DMS153 (cell line): ENCODE data around the gene LITAFD.
"Not testable (repeated sequence)": the region's sequence is repeated elsewhere in the genome, so short reads cannot be mapped to it uniquely, and the experiment has no call there.

Experiments used
- DNase-seq: peaks from one replicate; lab custom pipeline; 2025; lab: John Stamatoyannopoulos, UW

Gene LITAFD

DNA sequence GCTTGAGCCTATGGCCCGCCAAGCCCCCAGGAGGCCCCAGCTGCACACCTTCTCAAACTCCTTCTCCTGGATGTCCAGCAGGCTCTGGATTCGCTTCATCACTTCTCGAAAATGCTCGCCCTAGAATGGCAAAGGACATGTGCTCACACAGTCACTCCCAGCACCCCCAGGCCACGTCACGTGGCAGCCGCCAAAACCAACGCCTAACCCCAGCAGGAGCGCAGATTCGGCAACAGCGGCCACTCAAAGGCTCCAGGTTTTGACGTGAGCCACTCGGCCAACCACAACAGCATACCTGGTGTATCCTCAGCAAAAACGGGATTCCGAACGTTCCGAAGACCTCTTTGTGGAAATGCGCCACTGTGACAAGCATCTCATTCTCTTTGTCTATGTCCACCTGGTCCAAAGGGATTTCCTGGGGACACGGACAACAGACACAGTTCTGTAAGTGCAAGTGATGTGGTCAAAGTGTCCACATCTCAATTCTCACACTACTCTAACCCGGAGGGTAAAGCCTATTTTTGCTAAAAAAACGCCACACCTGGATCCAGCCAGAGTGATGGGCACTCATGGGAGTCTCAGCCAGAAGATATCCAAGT is 12.7 kb downstream of the LITAFD start:
- no peak for DNase-seq

DNA sequence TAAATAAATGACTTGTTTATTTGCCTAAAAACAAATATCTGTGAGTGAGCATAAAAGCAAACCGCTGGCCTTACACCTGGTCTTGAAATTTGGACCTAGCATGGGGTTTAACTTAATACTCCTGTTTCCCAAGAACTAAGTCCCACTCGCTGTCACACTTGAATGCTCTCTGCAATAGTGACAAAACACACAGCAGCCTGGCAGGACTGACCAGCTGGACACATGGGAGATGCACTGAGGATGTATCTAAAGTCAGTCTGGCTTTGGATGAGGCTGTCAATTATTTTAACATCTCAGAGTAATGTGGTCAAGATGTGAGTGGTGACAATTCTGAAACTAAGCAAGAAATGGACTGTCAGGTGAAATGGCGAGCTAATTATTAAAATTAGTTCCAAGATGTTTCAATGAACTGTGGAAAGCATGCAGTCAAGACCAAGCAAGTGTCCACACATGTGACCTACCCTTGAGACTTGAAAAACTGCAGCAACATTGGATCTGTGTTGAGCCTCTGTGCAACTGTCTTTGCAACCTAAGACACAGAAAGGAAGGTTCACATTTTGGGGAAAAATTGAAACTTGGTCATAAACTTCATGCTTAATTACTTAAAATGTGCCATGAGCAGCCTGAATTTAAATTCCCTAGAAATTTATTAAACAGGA is 16.6 kb downstream of the LITAFD start:
- DNase-seq = no peak

DNA sequence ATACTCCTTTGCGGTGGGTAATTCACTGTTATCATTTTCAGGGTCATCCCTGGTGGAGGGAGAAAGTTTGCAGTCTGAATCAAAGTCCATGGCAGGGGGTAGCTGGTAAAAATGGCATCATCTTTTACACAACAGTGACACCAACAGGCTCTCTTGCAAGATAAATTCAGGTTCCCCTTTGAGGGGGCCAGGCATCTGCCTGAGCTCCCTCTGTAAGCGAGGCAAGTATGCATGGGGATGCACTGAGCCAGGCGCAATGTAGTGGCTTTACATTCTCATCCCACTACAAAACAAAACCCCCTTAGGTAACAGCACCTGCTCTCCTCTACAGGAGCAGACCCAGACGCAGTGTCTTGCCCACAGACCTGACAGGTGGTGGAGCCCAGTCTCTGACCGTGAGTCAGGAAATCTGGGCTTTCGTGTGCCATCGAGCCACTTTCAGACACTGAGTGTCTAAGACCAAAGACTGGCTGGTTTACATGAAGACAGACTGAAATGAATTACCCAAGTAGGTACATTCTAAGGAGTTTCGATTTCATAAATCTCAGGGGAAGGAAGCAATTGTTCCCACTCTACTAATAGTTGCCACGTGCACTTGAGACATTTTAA is 17.7 kb downstream of the LITAFD start:
- DNase-seq = no peak

DNA sequence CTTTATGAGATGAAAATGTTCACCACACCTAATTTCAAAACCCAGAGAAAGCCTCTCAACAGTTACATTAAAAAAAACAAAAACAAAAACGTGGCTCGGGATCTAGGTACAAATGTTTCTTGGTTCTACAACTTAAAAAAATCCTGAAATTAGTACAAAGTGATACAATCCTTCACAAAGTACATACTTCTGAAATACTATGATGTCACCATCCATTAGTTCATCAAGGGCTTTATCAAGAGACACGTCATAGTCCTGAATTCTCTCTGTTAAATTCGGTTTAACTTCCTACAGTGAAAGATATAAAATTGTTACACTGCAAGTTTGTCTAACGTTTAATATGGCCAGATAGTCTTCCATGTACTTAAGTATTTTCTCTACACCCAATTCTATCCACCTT is 18.2 kb downstream of the LITAFD start:
- no peak for DNase-seq

DNA sequence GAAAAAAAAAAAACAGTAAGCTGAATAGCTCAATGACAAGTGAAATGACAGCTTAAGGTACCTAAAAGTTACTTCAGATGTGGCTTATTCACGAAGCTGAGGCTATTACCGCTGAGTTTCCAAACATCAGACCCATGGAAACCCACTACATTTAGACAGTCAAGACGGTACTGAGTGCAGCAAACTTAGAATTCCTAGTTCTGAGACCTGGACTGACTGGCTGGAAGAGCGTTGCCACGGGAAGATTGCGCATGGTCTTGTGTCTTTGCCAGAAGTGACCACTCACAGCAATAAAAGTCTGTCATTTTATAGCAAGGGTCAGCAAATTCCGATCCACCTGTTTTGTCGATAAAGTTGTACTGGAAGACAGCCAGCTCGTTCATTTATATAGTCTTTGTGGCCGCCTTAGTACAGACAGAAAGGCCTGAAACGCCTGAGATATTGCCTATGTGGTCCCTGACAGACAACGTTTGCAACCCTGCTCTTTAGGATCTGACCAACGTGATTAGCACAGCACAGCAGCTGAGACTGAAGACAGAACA is 19.2 kb downstream of the LITAFD start:
- DNase-seq = no peak

DNA sequence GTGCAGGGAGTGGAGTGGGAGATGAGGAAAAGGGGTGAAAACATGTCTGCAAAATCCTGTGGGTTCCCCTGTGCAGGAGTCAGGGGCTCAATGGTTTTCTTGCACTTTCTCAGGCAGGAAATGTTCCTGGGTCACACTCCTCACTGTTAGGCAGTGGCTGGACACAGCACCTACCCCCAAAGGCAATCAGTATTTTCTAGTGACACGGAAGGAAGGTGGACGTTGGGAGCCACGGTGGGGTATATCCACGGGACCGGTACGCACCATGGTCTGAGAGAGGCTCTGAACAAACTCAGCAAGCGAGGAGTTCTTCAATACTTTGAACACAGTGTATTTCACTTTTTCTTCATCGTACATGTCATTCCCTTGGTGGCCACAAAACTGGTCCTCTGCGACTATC is 20.9 kb downstream of the LITAFD start:
- DNase-seq = no peak

DNA sequence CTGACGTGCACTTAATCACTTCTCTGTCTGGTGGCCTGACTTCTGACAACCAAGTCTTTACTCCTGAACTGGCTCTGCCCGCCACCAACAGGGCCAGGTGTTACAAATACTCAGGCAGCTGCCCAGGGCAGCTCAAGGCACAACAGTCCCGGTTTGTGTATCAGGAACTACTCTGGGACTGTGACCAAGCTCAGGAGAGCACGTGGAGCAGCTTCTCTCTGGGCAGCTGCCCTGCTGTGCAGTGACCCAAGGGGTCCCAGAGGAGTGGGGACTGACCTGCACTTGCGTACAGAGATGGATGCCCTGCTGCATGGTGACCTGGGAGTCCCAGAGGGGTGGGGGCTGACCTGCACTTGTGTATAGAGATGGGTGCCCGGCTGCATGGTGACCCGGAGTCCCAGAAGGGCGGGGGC is 21.9 kb downstream of the LITAFD start:
- no peak for DNase-seq

DNA sequence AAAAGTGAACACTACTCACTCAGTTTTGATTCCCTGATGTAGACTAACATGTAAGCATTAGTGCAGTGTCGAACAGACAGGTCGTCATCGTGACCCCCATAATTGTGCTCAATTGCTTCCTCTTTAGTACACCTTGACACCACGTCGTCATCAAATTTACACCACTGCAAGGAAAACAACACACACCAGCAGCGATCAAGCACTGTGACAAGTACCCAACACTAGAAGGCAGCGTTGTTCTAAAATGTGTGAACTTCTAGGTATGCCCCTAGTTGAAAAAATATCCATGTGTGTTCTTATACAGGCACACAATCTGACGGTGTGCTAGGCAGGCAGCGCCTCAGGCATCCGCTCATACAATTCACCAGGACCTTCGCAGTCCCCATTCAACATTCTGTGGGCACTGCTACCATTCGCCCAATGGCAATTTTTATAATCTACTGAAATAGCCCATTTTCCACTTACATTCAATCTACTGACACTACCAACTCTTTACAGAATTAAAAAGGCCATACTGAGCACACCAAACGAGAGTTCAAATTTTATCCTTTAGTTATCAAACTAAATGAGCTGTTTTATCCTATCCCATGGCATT is 23.1 kb downstream of the LITAFD start:
- DNase-seq = no peak

DNA sequence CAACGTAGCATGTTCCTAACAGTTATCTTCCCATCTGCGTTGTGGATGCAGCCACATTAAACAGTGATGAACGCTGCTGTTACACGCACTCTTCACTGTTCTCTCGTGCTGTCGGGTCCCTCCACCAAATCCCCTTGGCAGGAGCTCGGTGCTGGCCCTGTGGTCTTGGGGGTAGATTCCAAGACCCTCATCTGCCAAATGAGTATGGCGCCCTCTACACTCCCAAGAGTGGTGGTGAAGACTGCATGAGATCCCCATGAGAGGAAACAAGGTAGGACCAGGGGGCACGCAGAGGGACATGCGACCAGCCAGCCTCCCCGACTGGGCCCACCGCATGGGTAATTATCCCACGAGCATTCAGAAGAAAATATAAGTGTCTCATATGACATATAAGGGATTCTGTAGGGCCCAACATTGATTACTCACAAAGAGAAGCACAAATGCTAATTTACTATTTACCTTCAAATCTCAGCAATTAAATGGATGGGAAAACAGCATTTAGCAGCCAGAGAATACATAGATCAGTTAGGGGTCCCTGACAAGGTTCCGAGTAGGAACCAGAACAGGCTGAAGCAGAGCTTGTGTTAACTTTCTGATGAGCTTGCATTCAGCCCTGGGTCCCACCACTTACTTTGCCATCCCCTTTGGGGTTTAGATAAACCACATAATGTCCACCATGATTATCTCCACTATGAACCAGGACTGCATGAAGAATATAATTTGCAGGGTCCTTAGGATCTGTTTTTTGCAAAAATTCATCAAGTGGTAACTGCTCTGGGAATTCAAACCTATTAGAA is 23.8 kb downstream of the LITAFD start:
- DNase-seq = no peak

DNA sequence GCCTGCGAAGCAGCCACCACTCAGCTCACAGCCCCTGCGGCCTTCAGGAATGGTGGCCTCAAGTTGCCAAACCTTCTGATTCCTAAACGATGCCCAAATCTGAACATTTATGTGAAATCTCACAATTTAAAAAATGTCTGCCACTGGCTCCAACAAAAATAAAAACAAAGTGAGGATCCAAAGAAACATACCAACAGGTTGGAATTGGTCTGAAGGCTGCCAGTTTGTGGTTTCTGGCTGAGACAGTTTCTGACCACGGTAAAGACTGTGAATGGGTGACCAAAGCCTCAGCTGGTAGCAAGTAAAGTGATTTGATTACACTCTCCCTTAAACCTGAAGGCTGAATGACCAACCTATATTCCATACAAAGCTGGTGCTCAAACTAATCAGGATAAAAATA is 24.9 kb downstream of the LITAFD start:
- no peak for DNase-seq

DNA sequence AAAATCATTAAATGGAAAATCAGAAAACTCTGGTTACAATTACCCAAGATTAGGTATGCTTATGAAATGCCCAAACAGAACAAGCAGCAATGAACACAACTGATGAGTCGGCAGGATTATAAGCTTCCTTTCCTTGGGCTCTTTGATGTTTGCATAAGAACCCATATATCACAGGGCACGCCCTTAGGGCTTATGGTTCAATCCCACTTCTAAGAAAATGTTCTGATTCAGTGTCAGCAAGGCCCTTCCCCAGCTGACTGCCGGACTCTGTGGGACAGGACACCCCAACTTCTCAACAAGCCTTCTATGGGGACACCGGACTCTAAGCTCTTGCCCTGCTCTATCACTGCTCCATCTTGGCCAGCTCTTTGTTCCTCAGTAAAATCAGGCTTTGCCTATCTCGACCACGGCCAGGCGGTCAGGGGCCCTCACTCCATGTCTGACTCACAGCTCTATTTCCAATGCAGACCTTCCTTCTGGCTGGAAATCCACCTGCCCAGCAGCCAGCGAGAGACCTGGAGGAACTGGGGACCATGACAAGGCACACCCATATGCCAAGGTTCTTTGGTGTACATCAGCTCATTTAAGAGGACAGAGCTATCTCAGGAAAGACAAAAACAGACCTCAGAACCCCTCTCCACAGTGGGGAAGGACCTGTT is 26.8 kb downstream of the LITAFD start:
- no peak for DNase-seq

DNA sequence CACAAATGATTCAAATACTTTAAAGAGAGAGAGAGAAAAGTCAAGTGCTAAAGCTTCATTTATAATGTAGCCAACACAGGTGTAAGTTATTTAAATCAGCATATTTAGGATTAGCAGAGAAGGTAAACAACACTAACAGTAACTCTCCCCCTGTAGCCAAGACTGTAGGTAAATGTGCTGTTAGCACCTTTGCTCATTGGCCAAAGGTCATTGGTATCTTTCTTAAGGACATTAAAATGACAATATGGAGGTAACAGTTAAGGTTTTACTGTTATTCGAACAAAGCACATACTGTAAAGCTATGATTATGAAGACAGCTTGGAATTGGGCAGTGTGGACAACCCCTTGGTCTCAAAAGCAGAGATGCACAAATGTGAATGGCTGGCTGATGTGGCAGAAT is 28.7 kb downstream of the LITAFD start:
- DNase-seq = no peak

DNA sequence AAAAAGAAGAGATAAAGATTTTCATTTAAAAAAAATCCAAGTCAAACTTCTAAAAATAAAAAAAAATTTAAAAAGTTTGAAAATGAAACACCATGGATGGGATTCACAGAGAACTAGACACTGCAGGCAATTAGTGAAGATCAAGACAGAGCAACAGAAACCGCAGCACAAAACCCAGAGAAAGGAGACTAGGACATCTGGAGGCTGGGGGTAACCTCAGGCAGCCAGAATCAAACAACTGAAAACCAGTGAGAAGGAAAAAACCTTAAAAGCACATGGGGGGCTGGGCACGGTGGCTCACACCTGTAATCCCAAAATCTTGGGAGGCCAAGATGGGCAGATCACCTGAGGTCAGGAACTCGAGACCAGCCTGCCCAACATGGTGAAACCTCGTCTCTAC is 30.6 kb downstream of the LITAFD start:
- no peak for DNase-seq

DNA sequence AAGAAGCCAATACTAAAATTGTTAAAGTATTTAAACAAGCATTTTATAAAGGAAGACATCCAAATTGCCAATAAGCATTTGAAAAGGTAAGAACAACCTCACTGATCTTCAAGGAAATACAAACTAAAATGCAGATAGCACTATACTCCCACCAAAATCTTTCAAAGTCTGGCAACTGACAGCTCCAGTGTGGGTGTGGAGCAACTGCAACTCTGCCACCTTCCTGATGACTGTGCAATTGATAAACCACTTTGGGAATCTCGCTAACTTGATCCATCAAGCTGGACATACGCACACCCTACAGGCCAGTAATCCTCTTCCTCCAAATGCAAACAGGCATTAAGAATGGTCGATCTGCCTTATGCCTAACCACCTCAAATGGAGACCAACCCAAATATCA is 31.9 kb downstream of the LITAFD start:
- no peak for DNase-seq

DNA sequence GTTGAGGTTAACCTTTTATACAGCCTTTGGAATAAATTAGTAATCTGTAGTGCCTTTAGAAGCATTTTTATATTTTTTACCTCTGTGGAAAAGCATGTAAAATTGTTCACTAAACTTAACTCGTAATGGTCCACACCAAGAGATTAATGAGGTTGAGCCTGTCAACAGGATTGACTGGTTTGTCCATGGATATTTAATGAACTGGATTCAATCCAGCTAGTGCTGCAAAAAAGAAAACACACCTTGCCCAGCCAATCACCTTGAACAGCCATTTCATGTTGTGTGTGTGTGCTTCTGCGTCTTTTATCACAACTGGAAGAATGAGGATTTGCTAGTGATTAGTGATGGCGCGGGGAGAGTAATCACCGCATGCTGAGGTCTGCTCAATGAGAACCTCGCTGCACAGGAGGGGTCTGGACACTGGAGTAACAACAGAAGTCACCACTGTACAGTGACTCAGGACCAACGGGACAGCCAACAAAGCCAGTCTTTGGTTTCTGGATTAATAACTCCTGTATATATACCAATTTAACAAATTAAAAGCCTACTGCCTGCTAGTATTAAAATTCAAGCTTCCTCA is 33.7 kb downstream of the LITAFD start:
- no peak for DNase-seq

DNA sequence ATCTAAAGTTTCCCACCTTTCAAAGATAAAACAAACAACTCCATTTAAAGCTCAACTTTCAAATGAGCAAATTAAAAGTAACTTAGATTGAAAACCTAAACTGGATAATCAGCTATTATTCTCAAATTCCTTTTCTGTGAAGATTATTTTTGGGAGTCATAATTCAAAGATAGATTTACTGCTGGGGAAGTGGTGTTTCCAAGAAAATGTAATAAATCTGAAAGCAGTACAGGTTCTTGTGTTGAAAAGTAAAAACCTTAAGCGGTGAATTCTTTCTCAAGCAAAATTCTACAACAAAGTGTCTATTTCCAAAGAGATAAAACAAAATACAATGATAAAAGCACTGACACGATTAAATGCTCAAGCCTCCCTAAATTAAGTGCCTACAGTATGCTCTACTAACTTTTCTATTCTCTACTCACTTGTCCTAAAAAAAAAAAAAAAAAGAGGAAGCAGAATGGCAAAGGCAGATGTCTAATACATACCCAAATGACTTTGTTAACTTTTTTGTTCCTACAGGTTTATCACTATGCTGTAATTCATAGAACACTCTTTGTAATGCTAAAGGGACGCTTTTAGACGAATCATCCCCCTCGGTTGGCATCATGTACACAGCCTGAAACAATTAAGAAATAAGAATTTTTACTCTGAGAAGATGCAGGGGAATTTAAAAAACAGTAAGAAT is 34.5 kb downstream of the LITAFD start:
- no peak for DNase-seq

DNA sequence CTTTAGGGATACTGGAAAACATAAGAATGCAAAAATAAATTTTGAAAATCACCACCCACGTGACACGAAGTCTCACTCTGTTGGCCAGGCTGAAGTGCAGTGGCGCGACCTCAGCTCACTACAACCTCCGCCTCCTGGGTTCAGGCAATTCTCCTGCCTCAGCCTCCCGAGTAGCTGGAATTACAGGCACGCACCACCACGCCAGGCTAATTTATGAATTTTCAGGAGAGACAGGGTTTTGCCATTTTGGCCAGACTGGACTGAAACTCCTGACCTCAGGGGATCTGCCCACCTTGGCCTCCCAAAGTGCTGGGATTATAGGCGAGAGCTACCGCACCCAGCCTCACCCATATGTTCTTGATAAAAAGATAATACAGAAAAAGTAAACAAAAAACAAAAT is 35.2 kb downstream of the LITAFD start:
- DNase-seq = not testable (repeated sequence)

DNA sequence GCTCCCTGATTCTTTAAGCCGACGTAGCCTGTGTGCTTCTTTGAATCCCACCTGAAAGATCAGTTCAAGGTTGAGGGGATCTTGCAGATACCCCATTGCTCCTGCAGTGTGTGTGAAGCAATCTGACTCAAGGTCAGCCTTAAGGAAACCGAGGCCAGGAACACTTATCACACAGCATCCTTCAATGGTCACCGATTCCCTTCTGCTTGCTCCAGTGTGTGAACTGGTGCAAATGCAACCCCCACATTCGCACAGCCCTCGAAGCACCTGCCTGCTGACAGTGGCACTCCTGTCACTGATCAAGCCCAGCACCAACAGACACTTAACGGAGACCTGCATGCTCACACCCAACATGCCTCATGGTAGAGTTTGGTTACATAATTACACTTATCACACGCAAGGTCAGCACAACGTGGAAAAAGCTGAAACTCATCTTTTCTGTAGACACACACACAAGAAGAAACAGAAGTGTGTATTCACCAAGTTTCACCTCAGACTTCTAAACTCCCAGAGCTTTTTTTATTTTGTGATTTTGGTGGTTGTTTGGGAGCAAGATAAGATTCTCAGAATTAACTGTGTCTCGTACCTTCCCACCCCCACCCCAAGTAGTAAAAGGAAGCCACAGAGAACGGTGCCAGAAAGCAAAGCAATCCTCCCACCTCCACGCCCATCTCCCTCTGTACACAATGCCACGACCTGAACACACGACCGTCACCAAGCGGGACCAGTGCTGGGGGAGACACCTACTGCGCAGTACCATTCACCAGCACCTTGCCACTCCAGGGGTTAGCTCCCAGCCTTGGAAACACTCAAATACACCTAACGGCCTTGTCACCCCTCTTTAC is 37.2 kb downstream of the LITAFD start:
- DNase-seq = no peak

DNA sequence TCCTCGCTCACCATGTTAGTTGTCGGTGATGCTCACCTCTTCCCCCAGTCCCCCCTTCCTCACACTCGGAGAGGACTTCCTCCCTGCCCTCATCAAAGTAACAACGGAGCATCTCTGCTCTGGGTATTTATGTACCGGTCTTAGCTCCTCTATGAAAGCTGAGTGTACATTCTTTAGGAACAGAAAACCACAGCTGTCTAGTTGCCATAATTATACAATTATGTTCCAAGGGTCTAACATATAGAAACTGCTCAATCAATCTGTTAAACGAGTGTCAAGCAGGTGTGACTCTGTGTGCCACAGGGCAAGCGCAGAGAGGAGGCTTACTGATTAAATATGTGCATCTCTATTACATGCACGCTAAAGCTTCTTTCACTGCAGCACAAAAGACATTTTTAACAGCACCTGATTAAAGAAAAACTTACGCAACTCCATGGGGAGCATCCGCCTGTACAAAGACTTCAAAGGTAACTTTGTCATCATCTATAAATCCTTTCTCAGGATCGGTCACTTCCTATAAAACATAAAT is 37.8 kb downstream of the LITAFD start:
- no peak for DNase-seq
